ENCODE measurements around the gene VAV1.

- TF ChIP-seq CTCF (conservative IDR thresholded peaks at IDR 0.05), result no peak
- TF ChIP-seq ZFX (IDR thresholded peaks at IDR 0.05), result no peak
Observed at GRCh38 chr19:6849876-6850275, 77.4 kb downstream of the VAV1 start.

Data from C4-2B (cell line).